Endodermal cell (in vitro differentiated cells): ENCODE data around the gene MTG2. TPM values are rescaled to one million over a fixed set of nuclear protein-coding genes. Genes with fewer than 3 reads are reported as not detected.

Source experiments
- DNase-seq: peaks from one replicate; pipeline ENCODE4 v3.0.0-alpha.2; 2017
- H3K27ac ChIP-seq: 2 replicates; pipeline ENCODE4 v1.5.1; 2013; ENCODE audit warnings: mild to moderate bottlenecking, low read depth, low read length, moderate library complexity
- H3K27me3 ChIP-seq: 2 replicates; pipeline ENCODE4 v1.6.1; 2013; ENCODE audit warnings: mild to moderate bottlenecking, low read length, moderate library complexity; ENCODE audit not compliant: insufficient read depth, control insufficient read depth, poor library complexity, severe bottlenecking
- H3K36me3 ChIP-seq: 2 replicates; pipeline ENCODE4 v1.7.0; 2013; ENCODE audit warnings: mild to moderate bottlenecking, low read length, moderate library complexity; ENCODE audit not compliant: control insufficient read depth, insufficient read depth
- H3K4me1 ChIP-seq: one replicate; pipeline ENCODE4 v1.7.0; 2013; ENCODE audit warnings: low read length; ENCODE audit not compliant: control insufficient read depth, insufficient read depth
- H3K4me3 ChIP-seq: 2 replicates; pipeline ENCODE4 v1.5.1; 2013; ENCODE audit warnings: mild to moderate bottlenecking, low read length, moderate library complexity
- H3K9ac ChIP-seq: 2 replicates; pipeline ENCODE4 v1.6.1; 2013; ENCODE audit warnings: mild to moderate bottlenecking, low read length, moderate library complexity; ENCODE audit not compliant: poor library complexity, severe bottlenecking; ENCODE audit errors: extremely low read depth
- H3K9me3 ChIP-seq: 2 replicates; pipeline ENCODE4 v1.6.1; 2013; ENCODE audit warnings: mild to moderate bottlenecking, low read length, moderate library complexity; ENCODE audit not compliant: control insufficient read depth
- H3K27ac Mint-ChIP-seq: 2 replicates; pipeline ENCODE4 v1.8.0; 2020; ENCODE audit warnings: mixed read lengths
- H3K27me3 Mint-ChIP-seq: 2 replicates; pipeline ENCODE4 v1.8.0; 2021; ENCODE audit warnings: mild to moderate bottlenecking, mixed read lengths; ENCODE audit not compliant: insufficient read depth
- H3K36me3 Mint-ChIP-seq: 2 replicates; pipeline ENCODE4 v1.8.0; 2020; ENCODE audit warnings: low read depth, mixed read lengths
- H3K4me1 Mint-ChIP-seq: 2 replicates; pipeline ENCODE4 v1.8.0; 2020; ENCODE audit warnings: mixed read lengths
- H3K4me3 Mint-ChIP-seq: 2 replicates; pipeline ENCODE4 v1.8.0; 2020; ENCODE audit warnings: mild to moderate bottlenecking, moderate library complexity, mixed read lengths
- H3K9me3 Mint-ChIP-seq: 2 replicates; pipeline ENCODE4 v1.8.0; 2020; ENCODE audit warnings: mild to moderate bottlenecking, mixed read lengths
- WGBS, 2 experiments: methylation state at CpG; one replicate each; pipeline versions ENCODE4 v1.1.5 to v1.1.7; 2013; ENCODE audit warnings: missing lambda C conversion rate in 2 of 2, mixed read lengths in 1 of 2; ENCODE audit not compliant: insufficient coverage in 1 of 2, insufficient read length in 1 of 2; 5-methylcytosine and 5-hydroxymethylcytosine counted together
- total RNA-seq, 2 donors: library from RNA; stranded (reverse); fragmentation: NEBNext Ultra II Directional in 1 of 2; extraction: Animal tissue kit (Norgen Biotek cat#: 25700) in 1 of 2; gene quantifications; 2 replicates in 1 of 2; 3 replicates in 1 of 2; pipeline ENCODE4 v1.2.1, GENCODE V29; 2021
- TF ChIP-seq, protein P1 (sequence below): fragments of 200-600 bp; sonication (generic); conservative IDR thresholded peaks from 2 replicates; pipeline ENCODE4 v1.5.0; 2021; ENCODE audit warnings: antibody characterized with exemption, mild to moderate bottlenecking

MTG2 gene
- total RNA-seq, 2 donors from 2014 or later = 28.2 to 29.6 TPM

GRCh38 chr20:62222972-62223371 is 40.1 kb downstream of the MTG2 start:
- Mint-ChIP-seq H3K4me3 (no peak overlapping the region), H3K27me3 (peaks cover 70% of the 10 kb centered on the region), H3K4me1 (peaks cover 3% of the 10 kb centered on the region), H3K36me3 (no peaks in the 10 kb centered on the region), H3K9me3 (no peaks in the 10 kb centered on the region), H3K27ac (no peak overlapping the region)
- Histone ChIP-seq H3K27ac (no peak overlapping the region), H3K27me3 (peaks cover 80% of the 10 kb centered on the region), H3K9me3 (no peaks in the 10 kb centered on the region), H3K9ac (no peak overlapping the region), H3K36me3 (no peaks in the 10 kb centered on the region), H3K4me1 (peaks cover 4% of the 10 kb centered on the region), H3K4me3 (no peak overlapping the region)
- TF ChIP-seq, protein P1, sequence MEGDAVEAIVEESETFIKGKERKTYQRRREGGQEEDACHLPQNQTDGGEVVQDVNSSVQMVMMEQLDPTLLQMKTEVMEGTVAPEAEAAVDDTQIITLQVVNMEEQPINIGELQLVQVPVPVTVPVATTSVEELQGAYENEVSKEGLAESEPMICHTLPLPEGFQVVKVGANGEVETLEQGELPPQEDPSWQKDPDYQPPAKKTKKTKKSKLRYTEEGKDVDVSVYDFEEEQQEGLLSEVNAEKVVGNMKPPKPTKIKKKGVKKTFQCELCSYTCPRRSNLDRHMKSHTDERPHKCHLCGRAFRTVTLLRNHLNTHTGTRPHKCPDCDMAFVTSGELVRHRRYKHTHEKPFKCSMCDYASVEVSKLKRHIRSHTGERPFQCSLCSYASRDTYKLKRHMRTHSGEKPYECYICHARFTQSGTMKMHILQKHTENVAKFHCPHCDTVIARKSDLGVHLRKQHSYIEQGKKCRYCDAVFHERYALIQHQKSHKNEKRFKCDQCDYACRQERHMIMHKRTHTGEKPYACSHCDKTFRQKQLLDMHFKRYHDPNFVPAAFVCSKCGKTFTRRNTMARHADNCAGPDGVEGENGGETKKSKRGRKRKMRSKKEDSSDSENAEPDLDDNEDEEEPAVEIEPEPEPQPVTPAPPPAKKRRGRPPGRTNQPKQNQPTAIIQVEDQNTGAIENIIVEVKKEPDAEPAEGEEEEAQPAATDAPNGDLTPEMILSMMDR = no peak
- WGBS, 2 experiments = 83 to 93% methylated on average over 9 to 13 of the region's 13 CpGs
- no peak for DNase-seq

GRCh38 chr20:62223571-62223970 is 40.7 kb downstream of the MTG2 start:
- no peaks in the 10 kb centered on the region for H3K36me3 Mint-ChIP-seq
- no peak for DNase-seq
- Histone ChIP-seq H3K4me1 (peaks cover 4% of the 10 kb centered on the region), H3K9me3 (no peaks in the 10 kb centered on the region), H3K4me3 (no peak overlapping the region), H3K36me3 (no peaks in the 10 kb centered on the region), H3K27ac (no peak overlapping the region), H3K9ac (no peak overlapping the region), H3K27me3 (peaks cover 74% of the 10 kb centered on the region)
- WGBS, 2 experiments = 85 to 87% methylated on average over 7 to 9 of the region's 9 CpGs
- no peak overlapping the region for H3K27ac Mint-ChIP-seq
- TF ChIP-seq, protein P1 = no peak
- no peak overlapping the region for H3K4me3 Mint-ChIP-seq
- no peaks in the 10 kb centered on the region for H3K9me3 Mint-ChIP-seq
- H3K4me1 Mint-ChIP-seq = peaks cover 3% of the 10 kb centered on the region
- peaks cover 64% of the 10 kb centered on the region for H3K27me3 Mint-ChIP-seq

- H3K9ac ChIP-seq = no peak overlapping the region
- peaks cover 67% of the 10 kb centered on the region for H3K27me3 ChIP-seq
- Mint-ChIP-seq H3K4me3 (no peak overlapping the region), H3K9me3 (no peaks in the 10 kb centered on the region), H3K27me3 (peaks cover 57% of the 10 kb centered on the region), H3K27ac (no peak overlapping the region), H3K36me3 (no peaks in the 10 kb centered on the region), H3K4me1 (peaks cover 3% of the 10 kb centered on the region)
- H3K9me3 ChIP-seq = no peaks in the 10 kb centered on the region
- no peak overlapping the region for H3K4me3 ChIP-seq
- TF ChIP-seq, protein P1 = no peak
- DNase-seq = no peak
- H3K27ac ChIP-seq = no peak overlapping the region
- peaks cover 3% of the 10 kb centered on the region for H3K4me1 ChIP-seq
- no peaks in the 10 kb centered on the region for H3K36me3 ChIP-seq
- 76 to 86% methylated on average over 9 to 19 of the region's 21 CpGs for WGBS, 2 experiments
These were observed 41.5 kb downstream of the MTG2 start for GRCh38 chr20:62224113-62224855.
